SK-N-MC (cell line): Measurements from ENCODE around the gene MMP11.

ENCODE experiments used
- EZH2 ChIP-seq: fragments of 200-600 bp; sonication (generic); IDR thresholded peaks from one replicate; pipeline ENCODE4 v1.6.1; 2017; ENCODE audit warnings: antibody characterized with exemption
- FOXP2 ChIP-seq: optimal IDR thresholded peaks from 2 replicates; pipeline ENCODE3; 2011; ENCODE audit warnings: mild to moderate bottlenecking, moderate library complexity; ENCODE audit not compliant: insufficient read depth; ENCODE audit errors: extremely low read length, control extremely low read depth
- POLR2AphosphoS5 ChIP-seq: IDR thresholded peaks from 2 replicates; pipeline ENCODE4 v1.6.1; 2012; ENCODE audit warnings: mild to moderate bottlenecking, low read depth, low read length, borderline replicate concordance

DNA sequence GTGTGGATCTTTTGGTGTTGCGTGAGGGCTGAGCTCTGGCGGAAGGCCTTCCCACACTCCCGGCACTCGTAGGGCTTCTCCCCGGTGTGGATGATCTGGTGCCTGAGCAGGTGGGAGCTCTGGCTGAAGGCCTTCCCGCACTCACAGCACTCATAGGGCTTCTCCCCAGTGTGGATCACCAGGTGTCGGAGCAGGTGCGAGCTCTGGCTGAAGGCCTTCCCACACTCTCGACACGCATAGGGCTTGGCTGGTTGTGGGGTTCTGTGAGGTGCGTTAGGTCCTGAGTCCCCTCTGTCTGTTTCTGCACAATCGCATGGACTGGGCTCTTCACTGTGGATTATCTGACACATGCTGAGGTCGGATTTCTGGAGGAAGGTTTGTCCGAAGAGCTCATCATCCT, 28.2 kb upstream of the MMP11 start:
- TF ChIP-seq EZH2, result no peak
- no peak for TF ChIP-seq POLR2AphosphoS5
- no peak for TF ChIP-seq FOXP2
